Pancreas (tissue), 10 donors: ENCODE results near the gene TDRKH. TPM values are rescaled to one million over a fixed set of nuclear protein-coding genes. Genes with fewer than 3 reads are reported as not detected.
A peak's percentile ranks its signal among the peaks of the same experiment; 100 is the strongest.

ENCODE experiments used
- ATAC-seq, 4 donors: fragments of 200-7000 bp; cut with Tn5 transposase; one replicate each; pipeline versions ENCODE4 v1.8.0 to v1.9.1; 2020; ENCODE audit warnings: mild to moderate bottlenecking in 4 of 4, moderate library complexity in 4 of 4
- DNase-seq, 6 donors: peaks; one replicate each; pipeline ENCODE4 v3.0.0-alpha.2; 2020
- FAIRE-seq: peaks from 2 replicates; lab custom pipeline; 2012; peaks lifted over from hg19 to GRCh38; lab: Jason Lieb, UNC
- H3K27ac ChIP-seq, 4 donors: fragments of 200-600 bp; sonication (generic); 1 replicate in 3 of 4; 2 replicates in 1 of 4; pipeline versions ENCODE4 v1.5.0 to v1.8.0; 2020
- H3K27me3 ChIP-seq, 4 donors: fragments of 200-600 bp; one replicate each; pipeline ENCODE4 v1.8.0; 2021
- H3K36me3 ChIP-seq, 3 donors: fragments of 200-600 bp; sonication (generic) in 1 of 3; one replicate each; pipeline versions ENCODE4 v1.5.0 to v1.8.0; 2020 to 2021
- H3K4me1 ChIP-seq, 3 donors: fragments of 200-600 bp; one replicate each; pipeline ENCODE4 v1.8.0; 2021
- H3K4me3 ChIP-seq, 4 donors: fragments of 200-600 bp; sonication (generic) in 2 of 4; one replicate each; pipeline versions ENCODE4 v1.5.0 to v1.8.0; 2020 to 2021
- H3K9me3 ChIP-seq, 4 donors: fragments of 200-600 bp; one replicate each; pipeline ENCODE4 v1.8.0; 2021
- WGBS, 2 donors: extraction: QIAGEN DNeasy Blood & Tissue Kit; methylation state at CpG; one replicate each; pipeline ENCODE4 v1.1.7; 2013; 5-methylcytosine and 5-hydroxymethylcytosine counted together
- intact Hi-C, 3 donors: fragments of 100-400 bp; cut with DNase I; formaldehyde crosslinking; loops; one replicate each; pipeline versions ENCODE4 v1.11.1 to v1.14.2; 2022
- polyA plus RNA-seq, 2 donors: library from polyadenylated mRNA; stranded (reverse); fragments of 200-250 nt; gene quantifications; one replicate each; pipeline ENCODE4 v1.2.3, GENCODE V29; 2013
- total RNA-seq, 6 donors: library from RNA; stranded (reverse); fragmentation: NEBNext Ultra II Directional in 4 of 6; extraction: Animal tissue kit (Norgen Biotek cat#: 25700) in 4 of 6; gene quantifications; one replicate each; pipeline versions ENCODE4 v1.2.1 to v1.2.4, GENCODE V29; 2021 to 2023
- TF ChIP-seq, protein P1 (sequence below), 4 donors: fragments of 200-600 bp; sonication (generic) in 3 of 4; IDR thresholded peaks; one replicate each; pipeline versions ENCODE4 v1.5.0 to v1.8.0; 2021; ENCODE audit warnings: antibody characterized with exemption in 4 of 4
- donor health status: healthy with polysubstance abuse.
- donor health status: DM: no; HTN: no; CAD: no; lungs with moderate emphysema.
- donor health status: DM: no; HTN: no; CAD: no.
- donor health status: control.
- donor health status: control.
- donor health status: Bipolar disorder and iron deficiency.
- donor health status: DM: yes; HTN: yes; CAD: no.
- donor health status: DM: no; HTN: no; CAD: no.
- donor health status: DM: no; HTN: no; CAD: no.
- donor health status: DM: yes; HTN: yes; CAD: no.

Gene TDRKH
- total and polyA plus RNA-seq, 8 donors, result 2.6 to 7.5 (median 3.7) TPM

DNA sequence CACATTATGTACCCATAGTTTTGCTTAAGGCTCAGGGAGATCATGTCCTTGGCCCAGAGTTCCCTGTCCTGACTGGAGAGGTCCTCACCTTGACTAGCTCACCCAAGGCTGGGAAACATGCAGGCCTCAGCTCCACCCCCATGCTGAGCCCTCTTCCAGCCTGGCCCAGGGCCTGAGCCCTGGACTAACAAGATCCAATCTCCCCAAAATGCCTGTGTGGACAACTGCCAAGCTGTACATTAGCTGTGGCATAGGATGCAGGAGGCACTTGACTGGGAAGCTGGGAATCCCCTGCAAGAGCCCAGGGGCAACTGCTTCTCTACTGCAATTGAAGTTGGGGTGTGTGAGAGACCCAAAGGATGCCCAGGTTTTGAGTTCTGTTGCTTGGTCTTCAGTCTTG, 12.9 kb upstream of the TDRKH start:
- intact Hi-C loops, result no loop called here
- H3K27ac ChIP-seq, result no peak overlapping the region

DNA sequence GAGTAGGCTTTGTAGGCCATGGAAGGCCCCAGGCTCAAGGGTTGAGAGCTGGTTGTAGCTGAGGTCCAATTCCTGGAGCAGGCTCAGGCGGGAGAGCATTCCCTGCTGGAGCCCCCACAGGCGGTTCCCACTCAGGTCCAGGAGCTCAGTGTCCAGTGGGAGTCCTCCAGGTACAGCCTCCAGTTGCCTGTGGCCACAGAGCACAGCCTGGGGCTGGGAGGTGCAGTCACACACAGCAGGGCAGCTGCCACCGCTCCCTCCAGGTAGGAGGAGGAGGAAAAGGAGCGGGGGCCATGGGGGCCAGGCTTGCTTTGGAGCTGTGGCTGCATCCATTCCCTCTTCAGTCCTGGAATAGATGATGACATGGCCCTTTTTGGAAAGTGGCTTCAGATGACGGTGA, 12.1 kb upstream of the TDRKH start:
- WGBS, 2 donors, result 94% methylated on average over 5 of the region's 5 CpGs
- Histone ChIP-seq H3K27ac (no peak overlapping the region), H3K4me1 (no peaks in the 10 kb centered on the region), H3K4me3 (no peak overlapping the region), H3K27me3 (no peaks in the 10 kb centered on the region), H3K36me3 (no peaks in the 10 kb centered on the region), H3K9me3 (no peaks in the 10 kb centered on the region)
- intact Hi-C loops, result no loop called here
- TF ChIP-seq, protein P1, sequence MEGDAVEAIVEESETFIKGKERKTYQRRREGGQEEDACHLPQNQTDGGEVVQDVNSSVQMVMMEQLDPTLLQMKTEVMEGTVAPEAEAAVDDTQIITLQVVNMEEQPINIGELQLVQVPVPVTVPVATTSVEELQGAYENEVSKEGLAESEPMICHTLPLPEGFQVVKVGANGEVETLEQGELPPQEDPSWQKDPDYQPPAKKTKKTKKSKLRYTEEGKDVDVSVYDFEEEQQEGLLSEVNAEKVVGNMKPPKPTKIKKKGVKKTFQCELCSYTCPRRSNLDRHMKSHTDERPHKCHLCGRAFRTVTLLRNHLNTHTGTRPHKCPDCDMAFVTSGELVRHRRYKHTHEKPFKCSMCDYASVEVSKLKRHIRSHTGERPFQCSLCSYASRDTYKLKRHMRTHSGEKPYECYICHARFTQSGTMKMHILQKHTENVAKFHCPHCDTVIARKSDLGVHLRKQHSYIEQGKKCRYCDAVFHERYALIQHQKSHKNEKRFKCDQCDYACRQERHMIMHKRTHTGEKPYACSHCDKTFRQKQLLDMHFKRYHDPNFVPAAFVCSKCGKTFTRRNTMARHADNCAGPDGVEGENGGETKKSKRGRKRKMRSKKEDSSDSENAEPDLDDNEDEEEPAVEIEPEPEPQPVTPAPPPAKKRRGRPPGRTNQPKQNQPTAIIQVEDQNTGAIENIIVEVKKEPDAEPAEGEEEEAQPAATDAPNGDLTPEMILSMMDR (IDR thresholded peaks at IDR 0.05), result no peak
- DNase-seq, result peak in 1 of 6 donors; percentile 69
- FAIRE-seq, result no peak
- no peak for ATAC-seq

More for the DNA sequence above, 12.9 kb upstream of the TDRKH start:
- ATAC-seq (no peak), DNase-seq (peak in 1 of 6 donors; percentile 25), FAIRE-seq (no peak)
- no peaks in the 10 kb centered on the region for H3K4me1 ChIP-seq
- TF ChIP-seq, protein P1 (IDR thresholded peaks at IDR 0.05), result no peak
- peaks cover 0 to 4% (median 2%) of the 10 kb centered on the region in 3 donors for H3K36me3 ChIP-seq
- H3K9me3 ChIP-seq, result no peaks in the 10 kb centered on the region
- H3K27me3 ChIP-seq, result no peaks in the 10 kb centered on the region
- H3K4me3 ChIP-seq, result no peak overlapping the region

DNA sequence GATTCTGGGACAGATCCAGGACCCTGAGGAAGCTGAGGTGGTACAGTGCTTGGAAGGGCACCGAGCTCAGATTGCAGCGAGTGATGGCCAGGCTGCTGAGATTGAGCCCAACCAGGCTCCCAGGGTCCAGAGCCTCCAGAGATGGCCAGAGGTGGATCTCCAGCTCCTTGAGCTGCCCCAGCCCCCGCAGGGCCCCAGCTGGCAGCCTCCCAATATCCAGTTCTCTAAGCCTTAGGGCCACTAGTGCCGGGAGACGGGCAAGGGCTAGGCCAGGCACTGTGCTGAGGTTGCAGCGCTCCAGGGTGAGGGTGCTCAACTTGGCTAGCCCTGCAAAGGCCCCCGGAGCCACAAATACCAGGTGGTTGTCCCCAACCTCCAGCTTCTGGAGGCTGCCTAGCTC, 11.5 kb upstream of the TDRKH start:
- Histone ChIP-seq H3K4me1 (no peaks in the 10 kb centered on the region), H3K9me3 (no peaks in the 10 kb centered on the region), H3K4me3 (no peak overlapping the region), H3K27ac (no peak overlapping the region), H3K27me3 (no peaks in the 10 kb centered on the region), H3K36me3 (no peaks in the 10 kb centered on the region)
- 89 to 90% methylated on average over 7 of the region's 7 CpGs for WGBS, 2 donors
- FAIRE-seq (no peak), DNase-seq (peak in 1 of 6 donors; percentile 44), ATAC-seq (no peak)
- intact Hi-C loops, result no loop called here
- TF ChIP-seq, protein P1 (IDR thresholded peaks at IDR 0.05), result no peak

GRCh38 chr1:151801310-151801820, 11.1 kb upstream of the TDRKH start:
- DNase-seq (no peak), ATAC-seq (no peak), FAIRE-seq (no peak)

GRCh38 chr1:151800830-151801229, 10.5 kb upstream of the TDRKH start:
- Histone ChIP-seq H3K9me3 (no peaks in the 10 kb centered on the region), H3K4me3 (no peak overlapping the region), H3K4me1 (no peaks in the 10 kb centered on the region), H3K36me3 (no peaks in the 10 kb centered on the region), H3K27me3 (no peaks in the 10 kb centered on the region), H3K27ac (no peak overlapping the region)
- FAIRE-seq (no peak), DNase-seq (no peak), ATAC-seq (no peak)
- intact Hi-C loops, result no loop called here
- TF ChIP-seq, protein P1 (IDR thresholded peaks at IDR 0.05), result no peak
- WGBS, 2 donors, result 66 to 76% methylated on average over 8 of the region's 8 CpGs

More at GRCh38 chr1:151801310-151801820, 11.1 kb upstream of the TDRKH start:
- Histone ChIP-seq H3K36me3 (no peaks in the 10 kb centered on the region), H3K4me1 (no peaks in the 10 kb centered on the region), H3K9me3 (no peaks in the 10 kb centered on the region), H3K27me3 (no peaks in the 10 kb centered on the region), H3K27ac (no peak overlapping the region), H3K4me3 (no peak overlapping the region)
- 92 to 93% methylated on average over 12 of the region's 12 CpGs for WGBS, 2 donors
- intact Hi-C loops, result no loop called here
- TF ChIP-seq, protein P1 (IDR thresholded peaks at IDR 0.05), result no peak
